Measurements from ENCODE around the gene BHLHE23.

Gene BHLHE23

DNA sequence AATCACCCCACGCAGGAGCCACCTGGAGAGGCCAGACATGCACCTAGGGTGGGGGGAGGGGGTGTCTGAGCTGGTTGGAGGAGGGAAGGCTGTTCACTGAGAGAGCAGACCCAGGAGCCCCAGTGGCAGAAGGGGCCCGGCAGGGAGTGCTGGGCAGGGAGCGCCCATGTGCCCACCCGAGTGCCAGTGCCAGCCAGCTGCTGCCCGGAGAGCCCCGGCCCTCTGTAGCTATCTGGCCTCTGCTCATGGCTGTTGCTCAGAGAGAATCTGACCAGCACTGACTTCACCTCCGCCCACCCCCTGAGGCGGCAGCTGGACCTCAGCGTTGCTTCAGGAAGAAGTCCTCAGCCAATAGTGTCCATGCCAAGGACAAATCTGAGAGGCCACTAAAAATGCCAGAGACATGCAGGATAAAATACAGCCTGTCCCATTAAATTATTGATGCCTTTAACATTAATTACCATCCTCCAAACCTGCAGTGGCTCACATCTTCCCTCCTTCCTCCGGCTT, 31.5 kb downstream of the BHLHE23 start:
- peaks cover 20% of the 10 kb centered on the region for H3K4me1 Mint-ChIP-seq (ENCODE audit: low read depth)
- no peaks in the 10 kb centered on the region for H3K9me3 Mint-ChIP-seq
- H3K4me3 Mint-ChIP-seq: no peak overlapping the region
- H3K27ac Mint-ChIP-seq: no peak overlapping the region
- peaks cover 70% of the 10 kb centered on the region for H3K27me3 Mint-ChIP-seq (ENCODE audit: low read depth)
- no peaks in the 10 kb centered on the region for H3K36me3 Mint-ChIP-seq (ENCODE audit: low read depth)

DNA sequence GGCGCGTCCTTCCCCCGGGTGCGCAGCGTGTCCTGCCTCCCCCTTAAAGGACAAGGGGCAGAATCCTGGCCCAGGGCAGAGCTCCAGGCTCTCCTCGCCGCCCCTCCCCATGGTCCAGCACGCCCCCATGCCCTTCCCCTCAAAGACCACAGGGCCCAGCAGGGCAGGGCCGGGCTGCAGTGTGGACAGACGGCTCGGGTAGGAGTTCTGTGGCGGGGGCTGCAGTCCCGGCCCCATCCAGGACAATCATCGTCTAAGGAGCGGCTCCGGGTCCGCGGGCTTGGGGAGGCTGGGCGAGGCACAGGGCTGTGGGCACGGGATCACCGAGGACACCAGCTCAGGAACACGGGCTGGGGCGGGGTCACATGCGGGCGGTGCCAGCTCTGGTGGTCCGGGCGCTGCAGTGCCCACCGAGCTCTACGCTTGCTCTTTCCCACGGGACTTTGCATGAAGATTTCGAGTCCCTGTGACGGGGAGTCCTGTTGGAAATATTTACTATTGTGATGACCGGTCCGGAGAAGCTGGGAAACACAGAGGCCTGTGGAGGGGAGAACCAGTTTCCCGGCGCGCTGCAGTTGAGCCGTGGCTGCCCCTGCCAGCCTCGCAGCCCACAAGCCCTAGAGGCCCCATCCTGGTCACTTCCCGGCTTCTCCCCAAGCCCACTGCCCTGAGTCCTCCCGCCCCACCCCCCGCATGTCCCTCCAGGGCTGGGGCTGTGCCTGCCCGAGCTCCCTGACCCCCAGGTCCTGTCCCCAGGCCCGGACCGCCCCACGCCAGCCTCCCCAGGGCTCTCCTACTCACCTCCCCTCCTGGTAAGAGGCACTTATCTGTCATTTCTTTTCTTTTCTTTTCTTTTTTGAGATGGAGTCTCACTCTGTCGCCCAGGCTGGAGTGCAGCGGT, 33.7 kb downstream of the BHLHE23 start:
- H3K9me3 Mint-ChIP-seq: no peaks in the 10 kb centered on the region
- H3K4me1 Mint-ChIP-seq (ENCODE audit: low read depth): peaks cover 16% of the 10 kb centered on the region
- no peak overlapping the region for H3K4me3 Mint-ChIP-seq
- H3K36me3 Mint-ChIP-seq (ENCODE audit: low read depth): no peaks in the 10 kb centered on the region
- H3K27ac Mint-ChIP-seq: no peak overlapping the region
- H3K27me3 Mint-ChIP-seq (ENCODE audit: low read depth): peaks cover 52% of the 10 kb centered on the region

DNA sequence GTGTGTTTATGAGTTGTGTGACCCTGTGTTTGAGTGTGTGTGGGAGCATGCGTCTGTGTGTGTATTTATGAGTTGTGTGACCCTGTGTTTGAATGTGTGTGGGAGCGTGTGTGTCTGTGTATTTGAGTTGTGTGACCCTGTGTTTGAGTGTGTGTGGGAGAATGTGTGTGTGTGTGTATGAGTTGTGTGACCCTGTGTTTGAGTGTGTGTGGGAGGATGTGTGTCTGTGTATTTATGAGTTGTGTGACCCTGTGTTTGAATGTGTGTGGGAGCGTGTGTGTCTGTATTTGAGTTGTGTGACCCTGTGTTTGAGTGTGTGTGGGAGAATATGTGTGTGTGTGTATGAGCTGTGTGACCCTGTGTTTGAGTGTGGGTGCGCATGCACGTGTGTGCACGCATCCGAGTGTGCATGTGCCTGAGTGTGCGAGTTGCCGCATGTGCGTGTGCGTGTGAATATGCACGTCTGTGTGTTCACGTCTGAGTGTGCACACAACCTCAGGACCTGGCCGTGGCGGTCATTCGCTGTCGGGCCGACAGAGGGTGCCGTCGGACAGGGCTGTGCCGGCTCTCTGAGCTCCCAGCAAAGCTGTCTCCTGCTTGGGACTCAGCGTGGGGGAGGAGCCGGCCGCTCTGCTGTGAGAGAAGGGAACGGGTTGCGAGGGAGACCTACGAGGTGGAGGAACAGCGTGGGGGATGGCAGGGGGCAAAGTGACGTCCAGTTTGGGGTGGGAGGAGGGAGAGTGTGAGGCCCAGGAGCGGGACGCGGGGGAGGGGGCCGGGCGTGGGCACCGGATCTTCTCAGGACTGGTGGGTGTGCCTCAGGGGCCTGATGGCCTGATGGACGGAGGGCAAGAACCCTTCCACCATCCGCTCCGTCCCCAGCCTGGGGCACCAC, 34.6 kb downstream of the BHLHE23 start:
- no peaks in the 10 kb centered on the region for H3K36me3 Mint-ChIP-seq (ENCODE audit: low read depth)
- peaks cover 13% of the 10 kb centered on the region for H3K4me1 Mint-ChIP-seq (ENCODE audit: low read depth)
- H3K4me3 Mint-ChIP-seq: peak overlapping the region; percentile 57
- peaks cover 49% of the 10 kb centered on the region for H3K27me3 Mint-ChIP-seq (ENCODE audit: low read depth)
- no peaks in the 10 kb centered on the region for H3K9me3 Mint-ChIP-seq
- peak overlapping the region; percentile 24 for H3K27ac Mint-ChIP-seq

DNA sequence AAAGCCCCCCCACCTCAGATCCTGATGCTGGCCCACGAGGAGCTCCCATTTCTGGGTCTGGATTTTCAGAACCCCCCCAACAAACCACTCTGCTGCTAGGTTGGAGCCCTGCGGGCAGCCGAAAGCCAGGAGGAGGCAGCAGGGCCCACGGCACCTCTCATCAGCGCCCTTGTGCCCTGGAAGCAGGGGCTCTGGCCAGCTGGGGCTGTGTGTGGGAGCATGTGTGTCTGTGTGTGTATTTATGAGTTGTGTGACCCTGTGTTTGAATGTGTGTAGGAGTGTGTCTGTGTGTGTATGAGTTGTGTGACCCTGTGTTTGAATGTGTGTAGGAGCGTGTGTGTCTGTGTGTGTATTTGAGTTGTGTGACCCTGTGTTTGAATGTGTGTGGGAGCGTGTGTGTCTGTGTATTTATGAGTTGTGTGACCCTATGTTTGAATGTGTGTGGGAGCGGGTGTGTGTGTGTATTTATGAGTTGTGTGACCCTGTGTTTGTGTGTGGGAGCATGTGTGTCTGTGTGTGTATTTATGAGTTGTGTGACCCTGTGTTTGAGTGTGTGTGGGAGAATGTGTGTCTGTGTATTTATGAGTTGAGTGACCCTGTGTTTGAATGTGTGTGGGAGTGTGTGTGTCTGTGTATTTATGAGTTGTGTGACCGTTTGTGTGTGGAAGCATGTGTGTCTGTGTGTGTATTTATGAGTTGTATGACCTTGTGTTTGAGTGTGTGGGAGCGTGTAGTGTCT, 35.4 kb downstream of the BHLHE23 start:
- H3K4me1 Mint-ChIP-seq (ENCODE audit: low read depth): peaks cover 13% of the 10 kb centered on the region
- no peaks in the 10 kb centered on the region for H3K9me3 Mint-ChIP-seq
- H3K4me3 Mint-ChIP-seq: no peak overlapping the region
- H3K27ac Mint-ChIP-seq: no peak overlapping the region
- H3K27me3 Mint-ChIP-seq (ENCODE audit: low read depth): peaks cover 44% of the 10 kb centered on the region
- no peaks in the 10 kb centered on the region for H3K36me3 Mint-ChIP-seq (ENCODE audit: low read depth)

DNA sequence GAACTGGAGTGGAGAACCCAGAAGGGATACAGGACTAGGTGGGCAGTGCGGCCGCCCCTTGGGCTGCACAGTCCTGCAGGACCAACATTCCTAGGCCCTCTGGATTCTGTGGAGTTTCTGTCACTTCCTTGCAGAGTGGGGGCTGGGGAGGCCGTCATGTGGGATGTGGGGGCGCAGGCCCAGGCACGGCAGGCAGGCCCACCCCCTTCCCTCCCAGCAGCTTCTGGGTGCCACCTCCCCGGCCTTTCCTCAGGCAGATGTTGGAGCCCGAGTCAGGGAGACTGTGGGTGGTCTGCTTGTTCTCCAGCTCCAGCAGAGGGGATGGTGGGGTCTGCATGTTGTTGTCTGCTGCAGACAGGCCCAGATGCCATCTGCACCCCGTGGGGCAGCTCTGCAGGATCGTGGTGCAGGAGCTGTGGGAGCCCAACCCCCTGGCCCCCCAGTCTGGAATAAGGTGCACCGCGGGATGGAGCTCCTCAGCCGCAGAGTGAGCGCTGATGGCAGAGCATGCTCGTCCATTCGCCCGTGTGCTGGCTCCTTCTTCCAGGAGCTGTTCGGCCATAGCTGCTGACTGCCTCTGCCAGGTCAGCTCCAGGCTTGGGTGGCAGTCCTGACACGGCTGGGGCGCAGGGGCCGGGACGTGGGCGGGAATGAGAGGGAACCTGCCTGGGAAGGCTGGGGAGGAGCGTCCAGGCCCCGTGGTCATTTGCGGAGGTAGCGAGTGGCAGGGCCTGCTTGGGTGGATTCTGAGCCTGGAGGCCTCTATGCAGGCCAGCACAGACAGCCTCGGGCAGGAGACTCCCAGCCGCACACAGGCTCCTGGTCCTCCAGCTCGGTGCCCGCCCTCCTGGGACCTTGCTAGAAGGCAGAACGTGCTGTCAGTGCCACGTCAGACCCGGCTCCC, 36.2 kb downstream of the BHLHE23 start:
- Mint-ChIP-seq H3K4me3 (no peak overlapping the region), H3K27ac (no peak overlapping the region), H3K27me3 (ENCODE audit: low read depth) (peaks cover 37% of the 10 kb centered on the region), H3K4me1 (ENCODE audit: low read depth) (peaks cover 13% of the 10 kb centered on the region), H3K9me3 (no peaks in the 10 kb centered on the region), H3K36me3 (ENCODE audit: low read depth) (no peaks in the 10 kb centered on the region)

DNA sequence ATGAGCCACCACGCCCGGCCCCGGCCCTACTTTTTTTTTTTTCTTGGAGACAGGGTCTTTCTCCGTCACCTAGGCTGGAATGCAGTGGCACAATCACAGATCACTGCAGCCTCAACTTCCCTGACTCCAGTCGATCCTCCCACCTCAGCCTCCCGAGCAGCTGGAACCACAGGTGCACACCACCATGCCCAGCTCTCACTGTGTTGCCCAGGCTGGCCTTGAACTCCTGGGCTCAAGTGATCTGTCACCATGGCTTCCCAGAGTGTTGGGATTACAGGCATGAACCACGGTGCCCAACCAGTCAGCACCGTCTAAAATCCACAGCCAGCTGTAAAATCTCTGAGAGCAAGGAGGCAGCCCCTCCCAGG, 36.8 kb downstream of the BHLHE23 start:
- H3K36me3 Mint-ChIP-seq (ENCODE audit: low read depth): no peaks in the 10 kb centered on the region
- H3K9me3 Mint-ChIP-seq: no peaks in the 10 kb centered on the region
- H3K4me3 Mint-ChIP-seq: no peak overlapping the region
- peaks cover 33% of the 10 kb centered on the region for H3K27me3 Mint-ChIP-seq (ENCODE audit: low read depth)
- peaks cover 13% of the 10 kb centered on the region for H3K4me1 Mint-ChIP-seq (ENCODE audit: low read depth)
- no peak overlapping the region for H3K27ac Mint-ChIP-seq

DNA sequence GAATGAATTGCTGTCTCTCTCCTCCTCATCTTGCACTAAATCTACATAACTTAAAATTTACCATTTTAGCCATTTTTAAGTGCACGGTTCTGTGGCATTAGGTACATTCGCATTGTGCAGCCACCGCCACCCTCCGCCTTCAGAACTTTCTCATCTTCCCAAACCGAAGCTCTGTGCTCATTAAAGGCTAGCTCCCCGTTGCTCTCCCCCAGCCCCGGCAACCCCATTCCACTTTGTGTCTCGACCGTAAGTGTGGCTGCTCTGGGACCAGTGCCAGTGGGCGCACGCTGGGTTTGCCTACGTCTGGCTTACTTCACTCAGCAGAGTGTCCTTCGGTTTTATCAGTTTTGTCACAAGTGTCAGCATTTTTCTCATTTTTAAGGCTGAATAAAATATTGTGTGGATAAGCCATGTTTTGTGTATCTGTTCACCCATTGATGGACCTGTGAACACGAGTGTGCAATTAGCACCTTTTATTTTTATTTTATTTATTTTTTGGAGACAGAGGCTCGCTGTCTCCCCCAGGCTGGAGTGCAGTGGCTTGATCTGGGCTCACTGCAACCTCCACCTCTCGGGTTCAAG, 37.5 kb downstream of the BHLHE23 start:
- no peaks in the 10 kb centered on the region for H3K36me3 Mint-ChIP-seq (ENCODE audit: low read depth)

DNA sequence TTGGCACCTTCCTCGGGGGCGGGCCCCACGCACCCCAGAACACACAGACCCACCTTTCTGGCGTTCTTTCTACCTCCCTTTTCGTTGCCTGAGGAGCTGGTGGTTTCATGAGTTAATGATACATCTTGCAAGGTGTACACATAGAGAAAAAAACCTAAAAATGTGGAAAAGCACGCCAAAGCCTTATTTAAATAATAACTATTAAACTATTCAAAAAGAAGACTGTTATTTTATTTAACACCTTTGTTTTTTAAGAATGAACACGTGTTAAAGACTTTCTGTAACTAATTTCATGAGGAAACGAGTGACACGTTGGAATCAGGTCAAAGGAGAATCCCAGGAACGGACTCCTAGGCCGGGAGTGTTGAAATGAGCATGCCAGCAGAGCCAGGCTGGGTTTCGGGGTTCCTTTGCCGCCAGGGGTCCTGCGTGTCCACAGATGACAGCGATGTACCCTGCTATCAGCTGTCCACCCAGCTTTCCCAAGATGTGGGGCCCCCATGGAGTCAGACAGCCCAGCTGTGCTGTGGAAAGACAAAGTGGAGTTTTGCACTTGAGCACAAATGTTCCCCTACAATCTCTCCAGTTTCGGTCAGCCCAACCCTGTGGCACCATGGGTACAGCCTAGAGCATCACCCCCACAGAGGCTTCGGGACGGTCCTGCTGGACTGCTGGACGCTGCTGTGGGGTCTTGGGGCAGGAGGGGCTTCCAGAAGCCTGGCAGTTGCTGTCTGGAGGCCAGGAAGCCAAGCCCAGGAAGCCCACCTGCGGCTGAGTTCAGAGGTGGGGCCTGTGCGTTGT, 38.2 kb downstream of the BHLHE23 start:
- H3K4me3 Mint-ChIP-seq: no peak overlapping the region
- H3K4me1 Mint-ChIP-seq (ENCODE audit: low read depth): peaks cover 13% of the 10 kb centered on the region
- H3K27ac Mint-ChIP-seq: no peak overlapping the region
- H3K36me3 Mint-ChIP-seq (ENCODE audit: low read depth): no peaks in the 10 kb centered on the region
- no peaks in the 10 kb centered on the region for H3K9me3 Mint-ChIP-seq
- peaks cover 20% of the 10 kb centered on the region for H3K27me3 Mint-ChIP-seq (ENCODE audit: low read depth)

More for the DNA sequence above, 37.5 kb downstream of the BHLHE23 start:
- Mint-ChIP-seq H3K4me3 (no peak overlapping the region), H3K9me3 (no peaks in the 10 kb centered on the region), H3K27ac (no peak overlapping the region), H3K27me3 (ENCODE audit: low read depth) (peaks cover 27% of the 10 kb centered on the region), H3K4me1 (ENCODE audit: low read depth) (peaks cover 13% of the 10 kb centered on the region)

DNA sequence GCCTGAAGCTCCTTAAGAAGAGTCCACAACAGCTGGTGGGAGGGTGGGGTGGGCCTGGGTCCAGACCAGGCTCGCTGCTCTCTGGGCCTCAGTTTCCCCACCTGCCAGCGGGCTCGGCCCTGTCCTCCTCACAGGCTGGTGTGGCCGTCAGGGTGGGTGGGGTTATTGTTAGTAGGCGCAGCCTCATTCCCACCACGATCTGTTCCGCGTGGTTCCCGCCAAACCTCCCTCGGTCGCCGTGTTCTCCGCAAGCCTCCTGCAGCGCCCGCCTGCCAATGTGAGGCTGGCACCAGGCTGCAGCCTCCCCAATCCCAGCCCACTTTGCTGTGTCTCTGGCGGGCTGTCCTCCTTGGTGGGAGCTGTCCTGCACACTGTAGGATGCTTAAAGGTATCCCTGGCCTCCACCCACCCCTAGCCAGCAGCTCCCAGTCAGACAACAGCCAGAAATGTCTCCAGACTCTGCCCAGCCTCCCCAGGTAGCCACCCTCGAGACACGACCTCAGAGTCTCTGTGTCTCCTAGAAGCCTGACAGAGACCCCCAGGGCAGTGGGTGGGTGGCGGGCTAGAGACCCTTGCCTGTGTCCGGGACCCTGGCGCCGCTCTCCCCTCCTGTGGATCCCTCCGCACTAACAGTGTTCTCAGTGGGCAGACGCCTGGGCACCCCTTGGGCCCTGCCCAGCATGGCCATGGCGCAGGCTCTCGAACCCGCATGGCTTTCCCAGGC, 39.0 kb downstream of the BHLHE23 start:
- H3K36me3 Mint-ChIP-seq (ENCODE audit: low read depth): no peaks in the 10 kb centered on the region
- H3K9me3 Mint-ChIP-seq: no peaks in the 10 kb centered on the region
- no peak overlapping the region for H3K27ac Mint-ChIP-seq
- no peak overlapping the region for H3K4me3 Mint-ChIP-seq
- H3K27me3 Mint-ChIP-seq (ENCODE audit: low read depth): peaks cover 14% of the 10 kb centered on the region
- peaks cover 13% of the 10 kb centered on the region for H3K4me1 Mint-ChIP-seq (ENCODE audit: low read depth)

DNA sequence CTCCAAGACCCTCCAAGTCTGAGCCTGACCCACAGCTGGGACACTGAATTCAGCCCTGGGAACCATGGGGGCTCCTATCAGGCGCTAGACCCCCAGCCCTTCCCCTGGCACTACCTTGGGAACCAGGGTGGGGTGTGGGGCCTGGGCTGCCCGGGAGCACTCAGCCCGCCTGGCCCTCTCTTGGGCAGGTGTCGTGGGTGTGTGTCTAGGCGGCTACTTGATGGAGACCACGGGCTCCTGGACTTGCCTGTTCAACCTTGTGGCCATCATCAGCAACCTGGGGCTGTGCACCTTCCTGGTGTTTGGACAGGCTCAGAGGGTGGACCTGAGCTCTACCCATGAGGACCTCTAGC, 39.6 kb downstream of the BHLHE23 start:
- Mint-ChIP-seq H3K4me1 (ENCODE audit: low read depth) (peaks cover 9% of the 10 kb centered on the region), H3K27me3 (ENCODE audit: low read depth) (peaks cover 10% of the 10 kb centered on the region), H3K36me3 (ENCODE audit: low read depth) (no peaks in the 10 kb centered on the region), H3K4me3 (no peak overlapping the region), H3K27ac (no peak overlapping the region), H3K9me3 (no peaks in the 10 kb centered on the region)

DNA sequence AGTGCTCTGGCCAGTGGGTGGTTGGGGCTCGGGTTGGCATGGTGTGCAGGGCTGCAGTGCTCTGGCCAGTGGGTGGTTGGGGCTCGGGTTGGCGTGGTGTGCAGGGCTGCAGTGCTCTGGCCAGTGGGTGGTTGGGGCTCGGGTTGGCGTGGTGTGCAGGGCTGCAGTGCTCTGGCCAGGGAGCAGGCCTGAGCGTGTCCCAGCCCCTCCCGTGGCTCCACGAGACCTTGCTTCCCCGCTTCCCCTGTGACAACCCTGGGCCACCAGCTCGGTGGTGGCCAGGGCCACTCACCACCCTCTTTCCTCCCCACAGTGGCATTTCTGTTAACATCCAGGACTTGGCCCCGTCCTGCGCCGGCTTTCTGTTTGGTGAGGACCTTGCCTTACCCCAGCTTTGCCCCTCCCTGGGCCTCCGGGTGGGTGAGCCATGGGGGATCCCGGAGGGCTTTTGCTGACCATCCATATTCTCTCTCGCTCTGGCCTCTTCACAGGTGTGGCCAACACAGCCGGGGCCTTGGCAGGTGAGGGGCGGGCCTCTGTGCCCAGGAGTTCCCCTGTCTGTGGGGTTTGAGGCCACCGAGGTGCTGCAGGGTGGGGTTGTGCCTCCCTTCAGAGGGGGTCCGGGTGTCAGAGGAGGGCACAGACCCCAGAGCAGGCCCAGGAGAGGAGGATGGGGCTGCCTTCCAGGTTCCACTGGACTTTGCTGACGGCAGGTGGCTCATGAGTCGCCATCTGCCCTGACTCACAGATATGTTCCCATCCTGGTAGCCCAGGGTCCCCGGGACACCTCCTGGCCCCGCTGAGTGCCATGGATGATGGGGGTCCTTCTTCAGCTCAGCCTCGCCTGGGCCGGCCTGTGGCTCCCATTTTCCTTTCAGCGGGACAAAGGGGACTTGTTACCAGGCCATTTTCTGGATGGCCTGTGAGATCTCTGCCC, 40.3 kb downstream of the BHLHE23 start:
- H3K4me1 Mint-ChIP-seq (ENCODE audit: low read depth): peaks cover 3% of the 10 kb centered on the region
- peaks cover 3% of the 10 kb centered on the region for H3K27me3 Mint-ChIP-seq (ENCODE audit: low read depth)
- no peak overlapping the region for H3K27ac Mint-ChIP-seq
- no peak overlapping the region for H3K4me3 Mint-ChIP-seq
- no peaks in the 10 kb centered on the region for H3K36me3 Mint-ChIP-seq (ENCODE audit: low read depth)
- no peaks in the 10 kb centered on the region for H3K9me3 Mint-ChIP-seq

Measured in T-helper 1 cell treated with Interleukin-12 subunit alpha and Interleukin-12 subunit beta and Interleukin-4 antibody, amounts not matched to agents 30 μg/mL and 1 μg/mL, for 36 hours (primary cell).